GM12801 (cell line): Measurements from ENCODE around the gene PDGFA.

ENCODE experiments used
- TF ChIP-seq, protein P1 (sequence below): IDR thresholded peaks from one replicate; pipeline ENCODE4 v1.5.1; 2011; ENCODE audit warnings: control low read depth; ENCODE audit not compliant: insufficient read length; ENCODE audit errors: extremely low read depth

Gene PDGFA

DNA sequence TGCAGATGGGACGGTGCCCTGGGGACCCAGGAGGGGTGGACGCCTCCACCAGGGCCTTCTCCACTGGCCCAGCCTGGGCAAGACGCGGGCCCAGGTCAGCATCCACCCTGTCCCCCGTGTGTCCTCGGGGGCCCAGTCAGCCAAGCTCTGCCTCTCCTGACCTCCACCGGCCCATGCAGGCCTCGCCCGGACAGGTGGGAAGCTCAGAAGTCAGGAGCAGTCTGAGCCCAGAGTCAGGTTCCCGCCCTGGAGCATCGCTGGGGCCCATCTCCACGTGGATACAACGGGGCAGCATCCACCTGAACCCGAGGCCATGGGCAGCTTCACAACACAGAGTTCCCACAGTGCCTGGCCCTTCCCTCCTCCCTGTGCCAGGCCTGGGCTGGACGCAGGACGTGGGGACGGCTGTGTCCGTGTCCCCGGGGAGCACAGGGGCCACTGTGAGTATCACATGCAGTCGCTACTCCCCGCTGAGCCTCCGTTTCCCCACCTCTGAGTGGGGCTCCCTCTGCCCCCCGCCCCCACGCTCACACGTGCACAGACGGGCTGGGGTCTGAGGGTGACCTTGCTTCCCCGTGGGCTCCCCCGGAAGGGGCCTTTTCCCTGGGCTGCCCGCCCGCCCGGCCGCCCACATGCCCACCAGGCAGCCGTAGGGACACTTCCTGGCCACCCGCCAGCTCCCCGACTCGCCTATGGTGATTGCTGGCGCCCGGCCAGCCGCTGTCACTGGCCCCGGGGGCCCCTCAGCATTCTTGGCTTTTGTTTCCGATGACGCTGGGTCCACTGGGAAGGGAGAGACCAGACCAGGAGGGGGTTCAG is 64.3 kb downstream of the PDGFA start:
- TF ChIP-seq, protein P1, sequence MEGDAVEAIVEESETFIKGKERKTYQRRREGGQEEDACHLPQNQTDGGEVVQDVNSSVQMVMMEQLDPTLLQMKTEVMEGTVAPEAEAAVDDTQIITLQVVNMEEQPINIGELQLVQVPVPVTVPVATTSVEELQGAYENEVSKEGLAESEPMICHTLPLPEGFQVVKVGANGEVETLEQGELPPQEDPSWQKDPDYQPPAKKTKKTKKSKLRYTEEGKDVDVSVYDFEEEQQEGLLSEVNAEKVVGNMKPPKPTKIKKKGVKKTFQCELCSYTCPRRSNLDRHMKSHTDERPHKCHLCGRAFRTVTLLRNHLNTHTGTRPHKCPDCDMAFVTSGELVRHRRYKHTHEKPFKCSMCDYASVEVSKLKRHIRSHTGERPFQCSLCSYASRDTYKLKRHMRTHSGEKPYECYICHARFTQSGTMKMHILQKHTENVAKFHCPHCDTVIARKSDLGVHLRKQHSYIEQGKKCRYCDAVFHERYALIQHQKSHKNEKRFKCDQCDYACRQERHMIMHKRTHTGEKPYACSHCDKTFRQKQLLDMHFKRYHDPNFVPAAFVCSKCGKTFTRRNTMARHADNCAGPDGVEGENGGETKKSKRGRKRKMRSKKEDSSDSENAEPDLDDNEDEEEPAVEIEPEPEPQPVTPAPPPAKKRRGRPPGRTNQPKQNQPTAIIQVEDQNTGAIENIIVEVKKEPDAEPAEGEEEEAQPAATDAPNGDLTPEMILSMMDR: no peak

DNA sequence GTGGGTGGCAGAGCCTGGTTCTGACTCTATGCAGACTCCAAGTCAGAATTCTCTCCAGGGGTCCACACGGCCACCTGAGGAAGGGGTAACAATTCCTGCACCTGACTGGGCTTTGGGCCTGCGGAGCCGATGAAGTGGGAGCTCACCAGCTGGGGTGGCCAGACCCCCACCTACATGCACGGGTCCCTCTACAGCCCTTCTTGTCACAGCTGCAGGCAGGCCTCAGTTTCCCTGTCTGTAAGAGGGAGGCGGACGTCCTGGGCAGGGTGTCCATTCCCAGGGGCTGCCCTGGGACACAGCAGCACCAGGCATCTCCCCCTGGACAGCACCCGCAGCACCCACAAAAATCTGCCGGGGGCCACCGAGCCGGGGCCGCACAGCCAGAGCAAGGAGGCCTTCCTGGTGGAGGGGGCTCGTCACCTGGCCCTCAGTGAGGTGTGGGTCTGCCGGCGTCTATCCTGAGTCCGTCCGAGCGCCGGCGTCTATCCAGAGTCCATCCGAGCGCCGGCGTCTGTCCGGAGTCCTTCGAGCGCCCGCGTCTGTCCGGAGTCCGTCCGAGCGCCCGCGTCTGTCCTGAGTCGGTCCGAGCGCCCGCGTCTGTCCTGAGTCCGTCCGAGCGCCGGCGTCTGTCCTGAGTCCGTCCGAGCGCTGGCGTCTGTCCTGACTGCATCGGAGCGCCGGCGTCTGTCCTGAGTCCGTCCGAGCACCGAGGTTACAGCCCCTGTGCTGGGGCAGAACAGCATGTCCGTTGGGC is 65.1 kb downstream of the PDGFA start:
- TF ChIP-seq, protein P1: no peak

GRCh38 chr7:453597-454306 is 65.9 kb downstream of the PDGFA start:
- TF ChIP-seq, protein P1: no peak

GRCh38 chr7:452791-453455 is 66.7 kb downstream of the PDGFA start:
- TF ChIP-seq, protein P1: no peak

DNA sequence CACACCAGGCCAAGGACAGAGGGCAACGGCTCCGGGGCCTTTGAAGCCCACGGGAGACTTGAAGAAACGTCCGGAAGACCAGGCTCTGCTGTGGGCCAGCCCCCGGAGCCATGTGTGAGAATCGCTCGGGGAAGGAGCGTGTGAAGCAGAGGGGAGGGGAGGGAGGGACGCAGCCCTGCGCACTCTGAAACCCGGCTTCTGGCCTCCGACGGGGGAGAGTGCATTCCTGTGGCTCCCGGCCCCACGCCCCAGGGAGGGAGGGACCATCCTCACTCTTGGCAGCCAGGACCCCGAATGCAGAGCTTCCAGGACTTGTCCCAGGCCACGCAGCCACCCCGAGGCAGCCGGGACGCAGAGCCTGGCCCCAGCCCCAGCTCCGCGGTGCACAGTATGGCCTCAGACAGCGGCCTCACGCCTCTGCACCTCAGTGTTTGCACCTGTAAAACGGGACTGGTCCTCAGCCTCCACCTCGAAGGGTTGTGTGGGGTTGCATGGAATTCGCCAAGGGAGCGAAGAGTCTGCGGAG is 67.4 kb downstream of the PDGFA start:
- TF ChIP-seq, protein P1: no peak

- TF ChIP-seq, protein P1: no peak
Observed at GRCh38 chr7:451255-452225, 68.1 kb downstream of the PDGFA start.
